PC-3 (cell line): ENCODE measurements around the gene ENHO.

Source experiments
- CTCF ChIP-seq: fragments of 300-600 bp; sonication (generic); conservative IDR thresholded peaks from 2 replicates; pipeline ENCODE4 v1.5.1; 2017; ENCODE audit warnings: antibody characterized with exemption, low read depth, mild to moderate bottlenecking, low read length
- EZH2phosphoT487 ChIP-seq: fragments of 300-600 bp; sonication (generic); IDR thresholded peaks from 2 replicates; pipeline ENCODE4 v1.6.1; 2018; ENCODE audit warnings: mild to moderate bottlenecking, antibody characterized with exemption, low read length, borderline replicate concordance

DNA sequence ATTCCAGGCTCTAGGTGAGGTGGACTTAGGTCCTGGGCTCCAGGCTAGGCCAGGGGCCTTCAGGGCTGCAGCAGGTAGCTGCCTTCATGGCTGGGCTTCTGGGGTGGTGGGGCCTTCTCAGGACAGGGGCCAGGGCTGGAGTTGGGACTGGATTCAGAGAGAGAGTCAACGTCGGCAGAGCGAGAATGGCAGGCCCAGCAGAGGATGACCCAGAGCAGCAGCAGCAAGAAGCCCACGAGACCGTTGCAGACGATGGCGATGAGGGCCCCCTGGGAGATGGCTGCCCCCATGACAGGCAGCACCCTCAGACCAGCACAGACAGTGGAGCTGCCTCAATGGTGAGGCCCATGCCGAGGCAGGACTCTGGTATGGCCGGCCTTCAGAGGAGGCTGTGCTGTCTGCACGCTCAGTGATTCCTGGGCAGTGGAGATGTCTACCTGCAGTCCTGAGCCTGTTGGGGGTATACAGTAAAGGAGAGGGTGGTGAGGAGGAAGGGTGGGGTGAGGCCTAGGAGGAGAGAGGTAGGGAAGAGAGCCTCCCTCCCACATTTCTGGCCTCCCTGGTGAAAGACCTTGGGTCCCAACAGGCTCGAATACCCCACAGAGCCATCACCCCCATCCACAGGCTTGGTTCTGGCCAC is 1.3 kb downstream of the ENHO start:
- TF ChIP-seq EZH2phosphoT487 (no peak), CTCF (no peak)
